ENCODE results near the gene PPP2R3A. TPM values are rescaled to one million over a fixed set of nuclear protein-coding genes. Genes with fewer than 3 reads are reported as not detected.

The PPP2R3A gene
- total RNA-seq, 1 experiment from 2014 or later: 13.0 TPM

DNA sequence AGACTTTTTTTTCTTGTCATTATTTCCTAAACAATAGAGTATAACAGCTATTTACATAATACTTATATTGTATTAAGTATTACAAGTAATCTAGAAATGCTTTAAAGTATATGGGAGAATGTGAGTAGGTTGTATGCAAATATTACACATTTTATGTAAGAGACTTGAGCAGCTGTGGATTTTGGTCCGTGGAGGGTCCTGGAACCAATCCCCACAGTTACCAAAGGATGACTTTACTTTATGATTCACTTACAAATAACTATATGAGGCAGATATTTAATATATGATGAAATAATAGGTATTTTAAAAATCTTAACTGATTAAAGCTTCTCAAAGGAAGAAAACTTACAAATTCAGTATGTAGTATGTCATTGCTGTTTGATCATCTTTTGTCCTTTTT, 56.3 kb downstream of the PPP2R3A start:
- Histone ChIP-seq H3K9me3 (replicated peaks) (no peaks in the 10 kb centered on the region), H3K27ac (no peak overlapping the region), H3K4me3 (no peak overlapping the region), H3K4me1 (replicated peaks) (no peaks in the 10 kb centered on the region), H3K27me3 (replicated peaks) (no peaks in the 10 kb centered on the region), H3K36me3 (no peaks in the 10 kb centered on the region)
- DNase-seq (ENCODE audit: low read depth in 1 of 2, low spot score in 2 of 2): no peak

GRCh38 chr3:136022529-136023263, 57.2 kb downstream of the PPP2R3A start:
- H3K36me3 ChIP-seq: no peaks in the 10 kb centered on the region
- no peaks in the 10 kb centered on the region for H3K9me3 ChIP-seq (replicated peaks)
- H3K27me3 ChIP-seq (replicated peaks): no peaks in the 10 kb centered on the region
- H3K4me3 ChIP-seq: no peak overlapping the region
- H3K27ac ChIP-seq: no peak overlapping the region
- no peak for DNase-seq (ENCODE audit: low read depth in 1 of 2, low spot score in 2 of 2)
- H3K4me1 ChIP-seq (replicated peaks): no peaks in the 10 kb centered on the region

GRCh38 chr3:136023264-136023978, 57.9 kb downstream of the PPP2R3A start:
- no peak for DNase-seq (ENCODE audit: low read depth in 1 of 2, low spot score in 2 of 2)
- Histone ChIP-seq H3K36me3 (no peaks in the 10 kb centered on the region), H3K27me3 (replicated peaks) (no peaks in the 10 kb centered on the region), H3K9me3 (replicated peaks) (no peaks in the 10 kb centered on the region), H3K27ac (no peak overlapping the region), H3K4me3 (no peak overlapping the region), H3K4me1 (replicated peaks) (no peaks in the 10 kb centered on the region)

DNA sequence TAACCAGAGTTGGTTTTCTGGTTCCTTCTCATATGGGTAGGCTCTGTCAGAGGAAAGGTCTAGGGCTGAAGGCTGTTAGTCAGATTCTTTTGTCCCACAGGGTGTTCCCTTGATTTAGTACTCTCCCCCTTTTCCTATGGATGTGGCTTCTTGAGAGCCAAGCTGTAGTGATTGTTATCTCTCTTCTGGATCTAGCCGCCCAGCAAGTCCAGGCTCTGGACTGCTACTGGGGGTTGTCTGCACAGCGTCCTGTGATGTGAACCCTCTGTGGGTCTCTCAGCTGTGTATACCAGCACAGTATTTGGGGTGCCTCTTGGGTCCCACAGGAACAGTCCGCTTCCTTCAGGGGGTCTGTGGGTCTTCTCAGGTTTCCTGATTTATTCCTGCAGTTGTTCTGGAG, 70.8 kb downstream of the PPP2R3A start:
- H3K27ac ChIP-seq: no peak overlapping the region
- no peaks in the 10 kb centered on the region for H3K9me3 ChIP-seq (replicated peaks)
- DNase-seq (ENCODE audit: low read depth in 1 of 2, low spot score in 2 of 2): no peak
- peaks cover under 1% of the 10 kb centered on the region; the same call in 1 of the 2 replicates for H3K36me3 ChIP-seq
- no peaks in the 10 kb centered on the region for H3K27me3 ChIP-seq (replicated peaks)
- H3K4me1 ChIP-seq (replicated peaks): no peaks in the 10 kb centered on the region
- no peak overlapping the region for H3K4me3 ChIP-seq

DNA sequence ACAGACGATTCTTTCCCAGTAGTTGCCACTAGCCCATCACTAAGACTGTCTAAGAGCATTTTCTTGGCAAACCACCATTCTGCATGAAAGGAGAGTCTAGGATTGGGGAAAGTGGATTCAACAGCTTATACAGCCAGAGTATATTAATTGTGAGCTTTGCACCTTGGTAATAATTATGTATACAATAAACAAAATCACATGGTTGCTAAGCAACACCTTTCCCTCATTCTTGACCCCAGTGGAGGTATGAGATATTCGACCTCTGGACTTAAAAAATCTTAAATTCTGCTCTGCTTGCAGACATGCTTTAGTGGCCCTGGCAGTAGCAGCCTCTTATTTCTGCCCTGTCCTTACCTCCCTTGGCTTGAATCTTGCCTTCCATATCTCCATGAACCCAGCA, 73.1 kb downstream of the PPP2R3A start:
- H3K27ac ChIP-seq: no peak overlapping the region

DNA sequence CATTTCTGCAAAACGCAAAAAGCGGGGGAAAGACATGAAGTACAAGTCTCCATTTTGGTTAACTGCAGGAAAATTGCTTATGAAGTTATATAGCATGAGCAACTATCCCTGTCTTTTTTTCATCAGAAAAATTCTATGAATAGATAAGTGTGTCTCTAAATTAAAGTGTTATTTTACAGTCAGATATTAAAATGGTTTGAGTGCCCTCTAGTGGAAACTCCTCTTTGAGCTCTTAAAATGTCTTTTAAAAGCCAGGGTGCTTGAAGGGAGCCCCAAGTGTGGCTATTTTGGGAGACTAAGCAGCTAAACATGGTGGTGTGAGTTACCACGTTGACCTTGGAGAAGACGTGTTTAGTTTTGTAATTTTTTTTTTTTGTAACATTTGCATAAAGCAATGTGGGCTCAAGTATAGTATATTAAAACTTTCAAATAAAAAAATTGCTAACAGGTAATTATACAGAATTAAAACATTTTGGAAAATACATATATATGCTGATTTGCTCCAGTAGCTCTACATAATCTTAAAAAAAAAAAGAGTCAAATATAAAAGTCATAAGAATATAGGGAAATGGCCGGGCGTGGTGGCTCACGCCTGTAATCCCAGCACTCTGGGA, 77.2 kb downstream of the PPP2R3A start:
- Histone ChIP-seq H3K9me3 (replicated peaks) (no peaks in the 10 kb centered on the region), H3K4me1 (replicated peaks) (no peaks in the 10 kb centered on the region)
- DNase-seq (ENCODE audit: low read depth in 1 of 2, low spot score in 2 of 2): peak in 1 of 2 experiments; percentile 45

More for the DNA sequence above, 73.1 kb downstream of the PPP2R3A start:
- DNase-seq (ENCODE audit: low read depth in 1 of 2, low spot score in 2 of 2): no peak
- no peaks in the 10 kb centered on the region for H3K4me1 ChIP-seq (replicated peaks)
- H3K36me3 ChIP-seq: no peaks in the 10 kb centered on the region
- H3K9me3 ChIP-seq (replicated peaks): no peaks in the 10 kb centered on the region
- H3K27me3 ChIP-seq (replicated peaks): no peaks in the 10 kb centered on the region
- H3K4me3 ChIP-seq: no peak overlapping the region

DNA sequence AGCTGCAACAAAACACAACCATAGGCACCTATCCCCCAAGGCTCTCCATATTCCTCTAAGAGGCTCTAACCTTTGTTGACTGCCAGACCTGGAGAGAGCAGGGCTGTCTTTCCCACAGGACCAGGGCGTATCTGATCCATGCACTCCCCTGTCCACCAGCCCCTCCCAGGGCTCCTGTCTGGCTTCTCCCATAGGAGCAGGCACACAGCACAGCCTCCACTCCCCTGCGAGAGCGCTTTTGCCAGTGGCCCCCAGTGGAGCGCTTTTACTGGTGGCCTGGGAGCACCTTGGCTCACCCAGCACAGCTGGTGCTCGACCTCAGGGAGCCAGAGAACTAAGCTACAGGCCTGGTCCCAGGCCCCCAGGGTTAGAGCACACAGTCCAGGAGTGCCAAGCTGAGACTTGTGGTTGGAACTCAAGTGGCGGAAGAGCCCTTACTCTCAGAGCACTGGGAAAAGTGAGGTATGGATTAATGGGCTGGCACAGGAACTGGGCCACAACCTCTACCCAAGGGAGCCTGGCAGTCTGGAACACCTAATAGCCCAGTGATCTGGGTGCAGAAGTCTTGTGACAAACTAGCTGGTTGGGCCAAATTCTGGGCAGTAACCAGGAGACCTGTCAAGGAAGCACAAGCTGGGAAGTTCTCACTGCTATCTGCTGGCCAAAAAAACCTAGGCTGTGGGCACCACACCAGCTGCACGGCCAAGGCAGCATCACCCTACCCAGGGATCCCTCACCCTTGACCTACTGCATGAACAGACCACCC, 79.6 kb downstream of the PPP2R3A start:
- Histone ChIP-seq H3K4me1 (replicated peaks) (no peaks in the 10 kb centered on the region), H3K36me3 (peaks cover 7% of the 10 kb centered on the region), H3K27me3 (replicated peaks) (no peaks in the 10 kb centered on the region), H3K9me3 (replicated peaks) (no peaks in the 10 kb centered on the region), H3K27ac (no peak overlapping the region), H3K4me3 (no peak overlapping the region)
- no peak for DNase-seq (ENCODE audit: low read depth in 1 of 2, low spot score in 2 of 2)

More for the DNA sequence above, 77.2 kb downstream of the PPP2R3A start:
- Histone ChIP-seq H3K27ac (no peak overlapping the region), H3K27me3 (replicated peaks) (no peaks in the 10 kb centered on the region), H3K36me3 (peaks cover 7% of the 10 kb centered on the region), H3K4me3 (no peak overlapping the region)

DNA sequence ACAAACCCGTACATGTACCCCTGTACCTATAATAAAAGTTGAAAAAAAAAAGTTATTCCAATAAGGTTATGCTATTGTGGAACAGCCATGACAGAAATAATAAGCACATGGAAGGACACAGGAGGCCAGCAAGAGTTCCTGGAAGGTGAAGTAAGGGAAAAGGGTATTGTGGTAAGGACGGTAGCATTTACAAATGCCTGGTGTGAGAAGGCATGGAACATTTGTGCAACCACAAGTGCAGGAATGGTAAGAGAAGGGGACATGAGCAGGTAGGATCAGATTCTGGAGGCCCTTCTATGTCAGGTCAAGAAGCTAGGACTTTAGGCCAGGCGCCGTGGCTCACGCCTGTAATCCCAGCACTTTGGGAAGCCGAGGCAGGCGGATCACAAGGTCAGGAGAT, 82.5 kb downstream of the PPP2R3A start:
- Histone ChIP-seq H3K27ac (no peak overlapping the region), H3K9me3 (replicated peaks) (no peaks in the 10 kb centered on the region), H3K36me3 (peaks cover 11% of the 10 kb centered on the region), H3K4me3 (no peak overlapping the region), H3K4me1 (replicated peaks) (no peaks in the 10 kb centered on the region), H3K27me3 (replicated peaks) (no peaks in the 10 kb centered on the region)
- no peak for DNase-seq (ENCODE audit: low read depth in 1 of 2, low spot score in 2 of 2)

DNA sequence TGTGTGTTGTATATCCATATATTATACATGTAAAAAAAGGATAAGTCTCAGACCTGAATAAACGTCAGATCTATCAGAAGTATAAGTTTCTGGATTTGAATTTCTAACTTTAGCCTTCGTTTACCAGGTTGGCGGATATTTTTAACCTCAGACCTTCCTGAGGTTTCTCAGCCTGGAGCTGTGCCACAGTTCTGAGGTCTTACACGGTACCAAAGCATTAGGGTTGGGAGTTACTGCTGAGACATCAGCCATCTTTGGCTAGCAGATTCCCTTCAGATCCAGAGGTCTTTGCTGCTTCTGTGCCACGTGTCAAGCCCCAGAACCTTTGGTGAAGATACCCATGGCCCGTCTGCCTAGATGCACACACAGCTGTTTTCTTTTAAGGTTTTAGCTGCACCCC, 84.7 kb downstream of the PPP2R3A start:
- Histone ChIP-seq H3K9me3 (replicated peaks) (no peaks in the 10 kb centered on the region), H3K27ac (no peak overlapping the region), H3K4me1 (replicated peaks) (no peaks in the 10 kb centered on the region), H3K36me3 (peaks cover 9% of the 10 kb centered on the region), H3K4me3 (no peak overlapping the region), H3K27me3 (replicated peaks) (no peaks in the 10 kb centered on the region)
- no peak for DNase-seq (ENCODE audit: low read depth in 1 of 2, low spot score in 2 of 2)

GRCh38 chr3:136055491-136055890, 90.0 kb downstream of the PPP2R3A start:
- Histone ChIP-seq H3K36me3 (peaks cover 8% of the 10 kb centered on the region; the same call in 1 of the 2 replicates), H3K4me1 (replicated peaks) (no peaks in the 10 kb centered on the region), H3K27ac (no peak overlapping the region), H3K4me3 (no peak overlapping the region), H3K27me3 (replicated peaks) (no peaks in the 10 kb centered on the region), H3K9me3 (replicated peaks) (0 out of 2 replicates have a peak, but pooled peaks cover 5% of the 10 kb centered on the region)
- DNase-seq (ENCODE audit: low read depth in 1 of 2, low spot score in 2 of 2): no peak

GRCh38 chr3:136067211-136067610, 101.7 kb downstream of the PPP2R3A start:
- Histone ChIP-seq H3K4me3 (no peak overlapping the region), H3K9me3 (replicated peaks) (no peaks in the 10 kb centered on the region), H3K27ac (no peak overlapping the region), H3K4me1 (replicated peaks) (peaks cover 45% of the 10 kb centered on the region), H3K36me3 (peaks cover under 1% of the 10 kb centered on the region), H3K27me3 (replicated peaks) (no peaks in the 10 kb centered on the region)
- DNase-seq (ENCODE audit: low read depth in 1 of 2, low spot score in 2 of 2): no peak

DNA sequence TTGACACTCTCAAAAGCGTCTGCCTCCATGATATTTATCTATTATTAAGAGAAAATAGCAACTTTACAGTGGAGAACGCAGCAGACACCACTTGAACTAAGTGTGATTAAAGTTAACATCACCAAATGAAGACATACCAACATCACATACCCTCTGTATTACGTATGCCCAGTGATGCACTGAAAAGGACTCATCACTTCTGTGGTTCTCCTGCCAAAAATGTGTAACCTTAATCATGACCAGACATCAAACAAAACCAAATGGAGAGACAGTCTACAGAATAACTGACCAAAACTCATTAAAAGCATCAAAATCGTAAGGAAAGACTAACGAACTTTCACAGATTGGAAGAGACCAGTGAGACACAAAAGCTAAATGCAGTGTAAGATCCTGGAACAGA, 103.2 kb downstream of the PPP2R3A start:
- H3K27ac ChIP-seq: peak overlapping the region; percentile 84
- peaks cover 3% of the 10 kb centered on the region for H3K36me3 ChIP-seq
- peaks cover 46% of the 10 kb centered on the region for H3K4me1 ChIP-seq (replicated peaks)
- peak in 1 of 2 experiments; percentile 20 for DNase-seq (ENCODE audit: low read depth in 1 of 2, low spot score in 2 of 2)
- no peak overlapping the region for H3K4me3 ChIP-seq
- no peaks in the 10 kb centered on the region for H3K9me3 ChIP-seq (replicated peaks)
- H3K27me3 ChIP-seq (replicated peaks): no peaks in the 10 kb centered on the region

GRCh38 chr3:136069933-136070332, 104.4 kb downstream of the PPP2R3A start:
- no peak for DNase-seq (ENCODE audit: low read depth in 1 of 2, low spot score in 2 of 2)
- Histone ChIP-seq H3K36me3 (peaks cover 3% of the 10 kb centered on the region), H3K27ac (peak overlapping the region; percentile 84)

More at GRCh38 chr3:136069933-136070332, 104.4 kb downstream of the PPP2R3A start:
- peaks cover 46% of the 10 kb centered on the region for H3K4me1 ChIP-seq (replicated peaks)
- no peak overlapping the region for H3K4me3 ChIP-seq
- no peaks in the 10 kb centered on the region for H3K9me3 ChIP-seq (replicated peaks)
- no peaks in the 10 kb centered on the region for H3K27me3 ChIP-seq (replicated peaks)

Data from SJSA1 (cell line).